ENCODE results near the gene MDN1. TPM values are rescaled to one million over a fixed set of nuclear protein-coding genes. Genes with fewer than 3 reads are reported as not detected.
"Not testable (repeated sequence)": the region's sequence is repeated elsewhere in the genome, so short reads cannot be mapped to it uniquely, and the experiment has no call there.

Gene MDN1
- polyA plus RNA-seq, 1 experiment, result 3.3 TPM

DNA sequence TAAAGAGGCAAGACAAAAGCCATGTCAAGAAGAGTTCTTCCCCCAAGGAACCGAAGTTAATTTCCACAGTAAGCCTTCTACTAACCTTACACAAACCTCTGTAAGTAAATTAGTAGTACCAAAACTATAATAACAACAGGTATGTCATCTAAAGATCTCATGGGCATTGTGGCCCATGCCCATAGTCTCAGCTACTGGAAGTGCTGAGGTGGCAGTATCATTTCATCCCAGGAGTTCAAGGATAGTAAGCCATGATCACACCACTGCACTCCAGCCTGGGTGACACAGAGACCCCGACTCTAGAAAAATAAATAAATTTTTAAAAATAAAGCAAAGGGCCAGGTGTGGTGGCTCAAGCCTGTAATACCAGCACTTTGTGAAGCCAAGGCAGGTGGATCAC lies 29.2 kb downstream of the MDN1 start:
- no peak for DNase-seq (ENCODE audit: low read depth)
- H3K4me3 ChIP-seq (ENCODE audit: low read depth, low read length), result no peak overlapping the region
- TF ChIP-seq, protein P1, sequence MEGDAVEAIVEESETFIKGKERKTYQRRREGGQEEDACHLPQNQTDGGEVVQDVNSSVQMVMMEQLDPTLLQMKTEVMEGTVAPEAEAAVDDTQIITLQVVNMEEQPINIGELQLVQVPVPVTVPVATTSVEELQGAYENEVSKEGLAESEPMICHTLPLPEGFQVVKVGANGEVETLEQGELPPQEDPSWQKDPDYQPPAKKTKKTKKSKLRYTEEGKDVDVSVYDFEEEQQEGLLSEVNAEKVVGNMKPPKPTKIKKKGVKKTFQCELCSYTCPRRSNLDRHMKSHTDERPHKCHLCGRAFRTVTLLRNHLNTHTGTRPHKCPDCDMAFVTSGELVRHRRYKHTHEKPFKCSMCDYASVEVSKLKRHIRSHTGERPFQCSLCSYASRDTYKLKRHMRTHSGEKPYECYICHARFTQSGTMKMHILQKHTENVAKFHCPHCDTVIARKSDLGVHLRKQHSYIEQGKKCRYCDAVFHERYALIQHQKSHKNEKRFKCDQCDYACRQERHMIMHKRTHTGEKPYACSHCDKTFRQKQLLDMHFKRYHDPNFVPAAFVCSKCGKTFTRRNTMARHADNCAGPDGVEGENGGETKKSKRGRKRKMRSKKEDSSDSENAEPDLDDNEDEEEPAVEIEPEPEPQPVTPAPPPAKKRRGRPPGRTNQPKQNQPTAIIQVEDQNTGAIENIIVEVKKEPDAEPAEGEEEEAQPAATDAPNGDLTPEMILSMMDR (IDR thresholded peaks at IDR 0.05; ENCODE audit: insufficient read depth, low read depth, low read length), result no peak
- H3K36me3 ChIP-seq (ENCODE audit: control insufficient read depth, insufficient read depth, low read length), result peaks cover 3% of the 10 kb centered on the region; the same call in 1 of the 2 replicates
- no peaks in the 10 kb centered on the region for H3K27me3 ChIP-seq (ENCODE audit: control insufficient read depth, insufficient read depth, low read length)
- POLR2A ChIA-PET, result no interaction called here
- CTCF ChIA-PET, result interaction anchor here (0.7 kb wide), 1 partner anchor 137 kb away, joined by 3 read pairs; no protein-coding TSS in a partner anchor

DNA sequence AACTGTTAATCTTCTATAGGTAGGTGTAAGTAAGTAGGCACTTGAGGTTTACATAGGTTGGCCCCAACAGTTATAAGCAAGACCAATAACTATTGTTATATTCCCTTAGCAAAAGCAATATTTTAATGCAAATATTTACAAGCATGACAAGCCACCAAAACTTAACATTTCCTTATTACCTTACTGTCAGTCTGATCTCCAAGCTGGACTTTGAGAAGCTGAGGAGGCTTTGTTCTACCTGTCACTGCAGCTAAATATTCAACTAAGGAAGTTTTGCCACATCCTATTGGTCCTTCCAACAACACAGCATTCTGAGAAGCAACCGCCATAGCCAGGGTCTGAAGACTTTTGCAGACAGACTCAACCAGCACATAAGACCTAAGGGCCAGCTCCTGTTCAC lies 29.6 kb downstream of the MDN1 start:
- CTCF ChIA-PET, result no interaction called here
- TF ChIP-seq, protein P1 (IDR thresholded peaks at IDR 0.05; ENCODE audit: insufficient read depth, low read depth, low read length), result no peak
- POLR2A ChIA-PET, result no interaction called here
- Histone ChIP-seq H3K4me3 (ENCODE audit: low read depth, low read length) (no peak overlapping the region), H3K27me3 (ENCODE audit: control insufficient read depth, insufficient read depth, low read length) (no peaks in the 10 kb centered on the region), H3K36me3 (ENCODE audit: control insufficient read depth, insufficient read depth, low read length) (peaks cover 3% of the 10 kb centered on the region; the same call in 1 of the 2 replicates)
- no peak for DNase-seq (ENCODE audit: low read depth)

DNA sequence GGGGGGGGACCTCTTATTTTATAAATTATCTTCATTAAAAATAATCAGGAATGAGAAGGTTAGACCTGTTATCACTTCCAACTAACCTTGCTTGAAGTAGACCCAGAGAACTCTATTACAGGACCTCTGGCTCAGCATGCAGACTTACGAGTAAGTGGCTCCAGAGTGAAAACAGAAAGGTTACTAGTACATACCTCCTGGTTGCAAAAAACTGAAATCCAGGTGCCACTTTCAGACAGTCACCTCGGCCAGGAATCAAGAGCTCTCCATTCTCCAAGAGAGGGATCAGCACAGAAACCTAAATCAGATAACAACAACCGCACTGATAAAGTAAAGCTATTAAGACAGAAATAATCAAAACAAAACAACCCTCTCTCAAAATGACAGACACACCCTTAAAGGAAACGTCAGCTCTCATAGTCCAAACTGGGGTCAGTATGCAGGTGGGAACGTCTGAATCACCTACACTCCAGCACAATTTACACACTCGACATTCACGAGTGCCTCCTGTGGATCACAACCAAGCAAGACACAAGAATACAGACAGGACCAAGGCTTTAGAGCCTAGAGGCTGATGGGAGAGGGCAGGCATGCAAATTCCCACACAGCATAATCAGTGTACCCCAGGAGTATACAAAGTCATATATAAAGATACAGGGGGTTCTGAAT lies 31.8 kb downstream of the MDN1 start:
- POLR2A ChIA-PET, result no interaction called here
- Histone ChIP-seq H3K36me3 (ENCODE audit: control insufficient read depth, insufficient read depth, low read length) (no peaks in the 10 kb centered on the region; the same call in 1 of the 2 replicates), H3K27me3 (ENCODE audit: control insufficient read depth, insufficient read depth, low read length) (no peaks in the 10 kb centered on the region), H3K4me3 (ENCODE audit: low read depth, low read length) (no peak overlapping the region)
- DNase-seq (ENCODE audit: low read depth), result no peak
- TF ChIP-seq, protein P1 (IDR thresholded peaks at IDR 0.05; ENCODE audit: insufficient read depth, low read depth, low read length), result no peak
- CTCF ChIA-PET, result no interaction called here

DNA sequence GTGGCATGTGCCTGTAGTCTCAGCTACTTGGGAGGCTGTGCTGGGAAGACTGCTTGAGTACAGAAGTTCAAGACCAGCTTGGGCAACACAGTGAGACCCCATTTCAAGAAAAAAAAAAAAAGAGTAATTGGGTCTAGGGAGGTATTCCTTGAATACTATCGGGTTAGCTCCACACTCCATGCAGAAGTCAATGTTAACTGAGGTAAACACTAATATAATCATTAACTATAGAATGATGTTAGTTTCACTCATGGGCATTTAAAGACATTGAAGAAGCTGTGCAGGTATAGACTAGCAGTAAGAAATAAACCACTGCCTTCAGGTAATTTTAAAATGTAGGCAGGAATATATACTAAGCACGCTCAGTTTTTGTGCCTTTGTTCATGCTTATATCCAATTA lies 32.6 kb downstream of the MDN1 start:
- peaks cover 2% of the 10 kb centered on the region for H3K36me3 ChIP-seq (ENCODE audit: control insufficient read depth, insufficient read depth, low read length)
- CTCF ChIA-PET, result no interaction called here

DNA sequence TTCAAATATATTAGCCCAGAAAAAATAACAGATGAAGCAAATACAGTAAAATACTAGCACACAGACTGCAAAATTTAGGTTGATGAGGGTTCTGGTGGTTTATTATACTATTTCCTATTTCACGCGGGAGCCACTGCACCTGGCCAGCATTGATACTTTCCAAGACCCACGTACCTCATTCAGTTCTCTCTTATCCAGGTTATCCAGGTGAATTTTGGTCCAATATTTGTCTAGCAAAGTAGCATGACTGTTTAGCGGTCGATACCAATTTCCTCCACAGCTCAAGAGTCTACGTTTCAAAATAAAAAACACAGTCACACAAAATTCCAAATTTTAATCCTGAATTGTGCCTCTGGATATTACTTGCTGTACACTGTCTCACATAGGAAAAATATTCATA lies 34.8 kb downstream of the MDN1 start:
- POLR2A ChIA-PET, result no interaction called here

More for the DNA sequence above, 32.6 kb downstream of the MDN1 start:
- POLR2A ChIA-PET, result no interaction called here
- Histone ChIP-seq H3K4me3 (ENCODE audit: low read depth, low read length) (no peak overlapping the region), H3K27me3 (ENCODE audit: control insufficient read depth, insufficient read depth, low read length) (no peaks in the 10 kb centered on the region)
- TF ChIP-seq, protein P1 (IDR thresholded peaks at IDR 0.05; ENCODE audit: insufficient read depth, low read depth, low read length), result no peak
- DNase-seq (ENCODE audit: low read depth), result no peak

DNA sequence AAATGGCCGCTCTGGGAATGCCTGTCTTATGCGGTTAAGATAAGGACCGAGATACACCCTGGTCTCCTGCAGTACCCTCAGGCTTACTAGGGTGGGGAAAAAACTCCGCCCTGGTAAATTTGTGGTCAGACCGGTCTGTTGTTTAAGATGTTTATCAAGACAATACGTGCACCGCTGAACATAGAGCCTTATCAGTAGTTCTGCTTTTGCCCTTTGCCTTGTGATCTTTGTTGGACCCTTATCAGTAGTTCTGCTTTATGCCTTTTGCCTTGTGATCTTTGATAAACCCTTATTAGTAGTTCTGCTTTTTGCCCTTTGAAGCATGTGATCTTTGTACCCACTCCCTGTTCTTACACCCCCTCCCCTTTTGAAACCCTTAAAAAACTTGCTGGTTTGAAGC lies 36.3 kb downstream of the MDN1 start:
- POLR2A ChIA-PET; H3K4me3 ChIP-seq (ENCODE audit: low read depth, low read length); H3K27me3 ChIP-seq (ENCODE audit: control insufficient read depth, insufficient read depth, low read length); DNase-seq (ENCODE audit: low read depth); H3K36me3 ChIP-seq (ENCODE audit: control insufficient read depth, insufficient read depth, low read length): not testable (repeated sequence)
- CTCF ChIA-PET, result interaction anchor here (0.6 kb wide), 1 partner anchor 174 kb away, joined by 3 read pairs; no protein-coding TSS in a partner anchor

More for the DNA sequence above, 34.8 kb downstream of the MDN1 start:
- H3K36me3 ChIP-seq (ENCODE audit: control insufficient read depth, insufficient read depth, low read length), result peaks cover 4% of the 10 kb centered on the region
- no peaks in the 10 kb centered on the region for H3K27me3 ChIP-seq (ENCODE audit: control insufficient read depth, insufficient read depth, low read length)
- DNase-seq (ENCODE audit: low read depth), result no peak
- CTCF ChIA-PET, result no interaction called here
- H3K4me3 ChIP-seq (ENCODE audit: low read depth, low read length), result no peak overlapping the region
- TF ChIP-seq, protein P1 (IDR thresholded peaks at IDR 0.05; ENCODE audit: insufficient read depth, low read depth, low read length), result no peak
